ENCODE results near the gene XPO5. TPM values are rescaled to one million over a fixed set of nuclear protein-coding genes. Genes with fewer than 3 reads are reported as not detected.
A peak's percentile ranks its signal among the peaks of the same experiment; 100 is the strongest.

Gene XPO5
- total and polyA plus RNA-seq, 9 of the 15 experiments (the other 6 are each of a cell fraction or from before 2014, with no cell fraction given): 36.0 to 170 (median 99.1) TPM

DNA sequence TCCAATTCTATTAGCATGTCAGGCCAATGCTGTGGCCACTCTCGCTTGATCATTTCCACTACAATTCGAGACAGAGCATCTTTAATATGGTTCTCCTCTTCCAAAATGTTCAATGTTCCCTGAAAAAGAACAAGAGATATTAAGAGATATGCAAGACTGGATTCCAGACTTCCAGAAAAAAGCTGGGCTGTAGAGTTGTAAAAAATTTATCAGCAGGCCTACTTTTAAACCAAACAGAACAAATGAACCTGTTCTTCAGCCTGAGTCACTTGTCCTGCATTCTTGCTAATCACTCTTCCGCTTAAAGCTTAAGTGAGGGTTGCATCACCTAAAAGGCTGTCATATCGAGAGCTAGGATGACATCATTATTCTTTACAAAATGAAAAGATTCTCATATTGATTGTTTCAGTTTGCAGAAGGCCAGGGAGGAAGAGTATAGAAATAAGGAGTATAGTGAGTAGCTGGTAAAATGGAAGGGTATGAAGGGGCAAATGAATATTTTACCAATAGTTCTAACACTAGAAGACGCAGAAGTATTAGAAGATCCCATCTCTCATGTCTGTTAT lies 4.9 kb downstream of the XPO5 start (continued):
- no peak for TF ChIP-seq POLR3A (IDR thresholded peaks at IDR 0.05; ENCODE audit: borderline replicate concordance, extremely low read depth, insufficient read depth, insufficient read length)
- TF ChIP-seq ZNF232 (CRISPR knock-in tag; IDR thresholded peaks at IDR 0.05): no peak
- TF ChIP-seq, protein P1, sequence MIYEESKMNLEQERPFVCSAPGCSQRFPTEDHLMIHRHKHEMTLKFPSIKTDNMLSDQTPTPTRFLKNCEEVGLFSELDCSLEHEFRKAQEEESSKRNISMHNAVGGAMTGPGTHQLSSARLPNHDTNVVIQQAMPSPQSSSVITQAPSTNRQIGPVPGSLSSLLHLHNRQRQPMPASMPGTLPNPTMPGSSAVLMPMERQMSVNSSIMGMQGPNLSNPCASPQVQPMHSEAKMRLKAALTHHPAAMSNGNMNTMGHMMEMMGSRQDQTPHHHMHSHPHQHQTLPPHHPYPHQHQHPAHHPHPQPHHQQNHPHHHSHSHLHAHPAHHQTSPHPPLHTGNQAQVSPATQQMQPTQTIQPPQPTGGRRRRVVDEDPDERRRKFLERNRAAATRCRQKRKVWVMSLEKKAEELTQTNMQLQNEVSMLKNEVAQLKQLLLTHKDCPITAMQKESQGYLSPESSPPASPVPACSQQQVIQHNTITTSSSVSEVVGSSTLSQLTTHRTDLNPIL (CRISPR knock-in tag; IDR thresholded peaks at IDR 0.05): peak; percentile 74; the same call in 1 of the 2 replicates
- TF ChIP-seq, protein P2, sequence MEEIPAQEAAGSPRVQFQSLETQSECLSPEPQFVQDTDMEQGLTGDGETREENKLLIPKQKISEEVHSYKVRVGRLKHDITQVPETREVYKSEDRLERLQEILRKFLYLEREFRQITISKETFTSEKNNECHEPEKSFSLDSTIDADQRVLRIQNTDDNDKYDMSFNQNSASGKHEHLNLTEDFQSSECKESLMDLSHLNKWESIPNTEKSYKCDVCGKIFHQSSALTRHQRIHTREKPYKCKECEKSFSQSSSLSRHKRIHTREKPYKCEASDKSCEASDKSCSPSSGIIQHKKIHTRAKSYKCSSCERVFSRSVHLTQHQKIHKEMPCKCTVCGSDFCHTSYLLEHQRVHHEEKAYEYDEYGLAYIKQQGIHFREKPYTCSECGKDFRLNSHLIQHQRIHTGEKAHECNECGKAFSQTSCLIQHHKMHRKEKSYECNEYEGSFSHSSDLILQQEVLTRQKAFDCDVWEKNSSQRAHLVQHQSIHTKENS (CRISPR knock-in tag; IDR thresholded peaks at IDR 0.05): no peak
- TF ChIP-seq NCOA4 (IDR thresholded peaks at IDR 0.05; ENCODE audit: partially characterized antibody): no peak
- TF ChIP-seq, protein P3, sequence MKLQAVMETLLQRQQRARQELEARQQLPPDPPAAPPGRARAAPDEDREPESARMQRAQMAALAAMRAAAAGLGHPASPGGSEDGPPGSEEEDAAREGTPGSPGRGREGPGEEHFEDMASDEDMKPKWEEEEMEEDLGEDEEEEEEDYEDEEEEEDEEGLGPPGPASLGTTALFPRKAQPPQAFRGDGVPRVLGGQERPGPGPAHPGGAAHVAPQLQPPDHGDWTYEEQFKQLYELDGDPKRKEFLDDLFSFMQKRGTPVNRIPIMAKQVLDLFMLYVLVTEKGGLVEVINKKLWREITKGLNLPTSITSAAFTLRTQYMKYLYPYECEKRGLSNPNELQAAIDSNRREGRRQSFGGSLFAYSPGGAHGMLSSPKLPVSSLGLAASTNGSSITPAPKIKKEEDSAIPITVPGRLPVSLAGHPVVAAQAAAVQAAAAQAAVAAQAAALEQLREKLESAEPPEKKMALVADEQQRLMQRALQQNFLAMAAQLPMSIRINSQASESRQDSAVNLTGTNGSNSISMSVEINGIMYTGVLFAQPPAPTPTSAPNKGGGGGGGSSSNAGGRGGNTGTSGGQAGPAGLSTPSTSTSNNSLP (IDR thresholded peaks at IDR 0.05; ENCODE audit: borderline replicate concordance, low read depth, low read length): no peak
- TF ChIP-seq ERF (CRISPR knock-in tag; IDR thresholded peaks at IDR 0.05): no peak
- TF ChIP-seq THRAP3 (IDR thresholded peaks at IDR 0.05; ENCODE audit: borderline replicate concordance): no peak
- TF ChIP-seq NEUROD1 (IDR thresholded peaks at IDR 0.05; ENCODE audit: borderline replicate concordance, low read depth, low read length, partially characterized antibody): no peak
- no peak; the same call in 1 of the 2 replicates for TF ChIP-seq HDAC8 (tag; IDR thresholded peaks at IDR 0.05)
- TF ChIP-seq MAFK (IDR thresholded peaks at IDR 0.05; ENCODE audit: low read length): peak; percentile 53
- no peak for TF ChIP-seq GATA2 (CRISPR knock-in tag; IDR thresholded peaks at IDR 0.05)
- no peak for TF ChIP-seq HEY1 (CRISPR knock-in tag; IDR thresholded peaks at IDR 0.05; ENCODE audit: borderline replicate concordance)
- TF ChIP-seq BCL6 (CRISPR knock-in tag; IDR thresholded peaks at IDR 0.05): no peak; the same call in 1 of the 2 replicates
- no peak for TF ChIP-seq STAG1 (CRISPR knock-in tag; IDR thresholded peaks at IDR 0.05; ENCODE audit: borderline replicate concordance)
- TF ChIP-seq, protein P4, sequence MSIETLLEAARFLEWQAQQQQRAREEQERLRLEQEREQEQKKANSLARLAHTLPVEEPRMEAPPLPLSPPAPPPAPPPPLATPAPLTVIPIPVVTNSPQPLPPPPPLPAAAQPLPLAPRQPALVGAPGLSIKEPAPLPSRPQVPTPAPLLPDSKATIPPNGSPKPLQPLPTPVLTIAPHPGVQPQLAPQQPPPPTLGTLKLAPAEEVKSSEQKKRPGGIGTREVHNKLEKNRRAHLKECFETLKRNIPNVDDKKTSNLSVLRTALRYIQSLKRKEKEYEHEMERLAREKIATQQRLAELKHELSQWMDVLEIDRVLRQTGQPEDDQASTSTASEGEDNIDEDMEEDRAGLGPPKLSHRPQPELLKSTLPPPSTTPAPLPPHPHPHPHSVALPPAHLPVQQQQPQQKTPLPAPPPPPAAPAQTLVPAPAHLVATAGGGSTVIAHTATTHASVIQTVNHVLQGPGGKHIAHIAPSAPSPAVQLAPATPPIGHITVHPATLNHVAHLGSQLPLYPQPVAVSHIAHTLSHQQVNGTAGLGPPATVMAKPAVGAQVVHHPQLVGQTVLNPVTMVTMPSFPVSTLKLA (conservative IDR thresholded peaks at IDR 0.05): no peak
- TF ChIP-seq RFX5 (IDR thresholded peaks at IDR 0.05; ENCODE audit: low read depth, low read length): no peak
- no peak for TF ChIP-seq MED1 (CRISPR knock-in tag; IDR thresholded peaks at IDR 0.05; ENCODE audit: borderline replicate concordance)
- no peak for TF ChIP-seq PHF8 (IDR thresholded peaks at IDR 0.05; ENCODE audit: borderline replicate concordance, low read length)
